HEK293 (cell line): Measurements from ENCODE around the gene TNFRSF9.

Experiments
- CTCF ChIA-PET: fragments of 350-600 bp; formaldehyde crosslinking; extraction: SDS; loops from one replicate; lab custom pipeline; 2021; ENCODE audit warnings: antibody characterized with exemption; lab: Yijun Ruan, JAX
- POLR2A ChIA-PET: fragments of 300-600 bp; formaldehyde crosslinking; extraction: SDS; loops from one replicate; lab custom pipeline; 2020; ENCODE audit warnings: antibody characterized with exemption, inconsistent platforms; lab: Yijun Ruan, JAX
- H3K27ac ChIP-seq: fragments of 200-500 bp; sonication (Bioruptor generic); 2 replicates; pipeline ENCODE4 v1.5.1; 2014; ENCODE audit warnings: low read depth, low read length, control low read depth, inconsistent platforms; ENCODE audit errors: extremely low read depth
- H3K36me3 ChIP-seq, 2 experiments: fragments of 200-500 bp in 1 of 2; sonication (Bioruptor generic) in 1 of 2; 1 replicate in 1 of 2; 2 replicates in 1 of 2; pipeline ENCODE4 v1.5.1; 2014 to 2017; ENCODE audit warnings: inconsistent platforms in 2 of 2, low read length in 2 of 2; ENCODE audit not compliant: control insufficient read depth in 2 of 2, insufficient read depth in 1 of 2
- H3K4me1 ChIP-seq: fragments of 200-500 bp; sonication (Bioruptor generic); 2 replicates; pipeline ENCODE4 v1.5.1; 2014; ENCODE audit warnings: mild to moderate bottlenecking, low read length, inconsistent platforms; ENCODE audit not compliant: control insufficient read depth, insufficient read depth
- H3K4me3 ChIP-seq: 2 replicates; pipeline ENCODE4 v1.5.1; 2011; ENCODE audit warnings: low read depth, mild to moderate bottlenecking, control low read depth, low read length, moderate library complexity
- H3K9me3 ChIP-seq: fragments of 200-500 bp; sonication (Bioruptor generic); 2 replicates; pipeline ENCODE4 v1.5.1; 2014; ENCODE audit warnings: low read depth, low read length, inconsistent platforms; ENCODE audit not compliant: control insufficient read depth, insufficient read depth
- EGR2 ChIP-seq: fragments of 450-650 bp; formaldehyde crosslinking; IDR thresholded peaks from 2 replicates; pipeline ENCODE4 v1.5.1; 2016; ENCODE audit warnings: low read depth, missing biosample characterization, missing genetic modification characterization
- GLIS1 ChIP-seq: fragments of 450-650 bp; formaldehyde crosslinking; IDR thresholded peaks from 2 replicates; pipeline ENCODE4 v1.5.1; 2016; ENCODE audit warnings: missing biosample characterization, missing genetic modification characterization
- TSHZ1 ChIP-seq: fragments of 450-650 bp; formaldehyde crosslinking; IDR thresholded peaks from 2 replicates; pipeline ENCODE4 v1.5.1; 2016; ENCODE audit warnings: missing biosample characterization, missing genetic modification characterization, borderline replicate concordance
- YY2 ChIP-seq: fragments of 450-650 bp; formaldehyde crosslinking; IDR thresholded peaks from 2 replicates; pipeline ENCODE4 v1.5.1; 2016; ENCODE audit warnings: missing biosample characterization, missing genetic modification characterization
- ZNF112 ChIP-seq: fragments of 450-650 bp; formaldehyde crosslinking; IDR thresholded peaks from 2 replicates; pipeline ENCODE4 v1.5.0; 2017; ENCODE audit warnings: missing biosample characterization, missing genetic modification characterization
- ZNF341 ChIP-seq: fragments of 450-650 bp; formaldehyde crosslinking; IDR thresholded peaks from 2 replicates; pipeline ENCODE4; 2016; ENCODE audit warnings: low read depth, missing biosample characterization, missing genetic modification characterization
- ZNF518A ChIP-seq: fragments of 450-650 bp; formaldehyde crosslinking; conservative IDR thresholded peaks from 2 replicates; pipeline ENCODE4 v1.5.1; 2016; ENCODE audit warnings: low read depth, missing biosample characterization, missing genetic modification characterization
- ZNF843 ChIP-seq: fragments of 450-650 bp; formaldehyde crosslinking; IDR thresholded peaks from 2 replicates; pipeline ENCODE4 v1.5.1; 2016; ENCODE audit warnings: missing biosample characterization, missing genetic modification characterization

TNFRSF9 gene

GRCh38 chr1:7868070-7868780 lies 72.4 kb downstream of the TNFRSF9 start (continued):
- TF ChIP-seq EGR2 (tag by site-specific recombination) (no peak), GLIS1 (tag by site-specific recombination) (no peak), ZNF518A (no peak)

- ChIA-PET POLR2A (no interaction called here), CTCF (interaction anchor here (0.6 to 1.5 kb wide), 2 partner anchors 16 to 1000 kb away, joined by 3 read pairs; no protein-coding TSS in a partner anchor)
Measured at GRCh38 chr1:7865978-7866377, 74.7 kb downstream of the TNFRSF9 start.

More at GRCh38 chr1:7865978-7866377, 74.7 kb downstream of the TNFRSF9 start:
- Histone ChIP-seq H3K4me3 (no peak overlapping the region), H3K4me1 (no peaks in the 10 kb centered on the region), H3K27ac (no peak overlapping the region), H3K9me3 (no peaks in the 10 kb centered on the region), H3K36me3 (no peaks in the 10 kb centered on the region)
- TF ChIP-seq YY2 (tag by site-specific recombination) = no peak
- no peak for TF ChIP-seq TSHZ1
- TF ChIP-seq ZNF341 = no peak
- TF ChIP-seq ZNF843 = no peak
- TF ChIP-seq ZNF112 (tag by site-specific recombination) = no peak
